Endothelial cell of umbilical vein (primary cell): ENCODE results near the gene SRGAP1. TPM values are rescaled to one million over a fixed set of nuclear protein-coding genes. Genes with fewer than 3 reads are reported as not detected.
"Not testable (repeated sequence)": the region's sequence is repeated elsewhere in the genome, so short reads cannot be mapped to it uniquely, and the experiment has no call there.

Experiments
- BruUV-seq: library from RNA; stranded (reverse); fragments of 400-500 nt; replicated peaks from 2 replicates; lab custom pipeline; 2021; lab: Mats Ljungman, UMichigan
- CTCF ChIA-PET: fragments of 300-600, 350-600 bp; sonication (Branson Sonifier 250); formaldehyde crosslinking; loops from one replicate; lab custom pipeline; 2021; ENCODE audit warnings: antibody characterized with exemption, inconsistent platforms; lab: Charles Lee
- POLR2A ChIA-PET: fragments of 300-600, 350-600 bp; sonication (Branson Sonifier 250); formaldehyde crosslinking; loops from one replicate; lab custom pipeline; 2021; ENCODE audit warnings: antibody characterized with exemption, inconsistent platforms; lab: Charles Lee
- DNase-seq: peaks from one replicate; pipeline ENCODE4 v3.0.0-alpha.2; 2011; ENCODE audit warnings: low read depth, low spot score
- FAIRE-seq: peaks from 2 replicates; lab custom pipeline; 2011; peaks lifted over from hg19 to GRCh38; lab: Jason Lieb, UNC
- H2AFZ ChIP-seq: 2 replicates; pipeline ENCODE4 v1.6.0; 2012; ENCODE audit warnings: low read depth, low read length, control low read depth, inconsistent platforms
- H3K27ac ChIP-seq: 2 replicates; pipeline ENCODE4 v1.5.1; 2011; ENCODE audit warnings: low read depth, mild to moderate bottlenecking, control low read depth, low read length, moderate library complexity; ENCODE audit not compliant: insufficient read depth
- H3K27me3 ChIP-seq, 2 experiments: 2 replicates each; pipeline versions ENCODE4 v1.6.0 to v1.6.1; 2011; ENCODE audit warnings: low read length in 2 of 2, mixed read lengths in 1 of 2; ENCODE audit not compliant: control insufficient read depth in 2 of 2, insufficient read depth in 2 of 2
- H3K36me3 ChIP-seq, 2 experiments: 2 replicates in 1 of 2; 3 replicates in 1 of 2; pipeline ENCODE4 v1.5.1; 2011; ENCODE audit warnings: low read length in 2 of 2, mild to moderate bottlenecking in 1 of 2, moderate library complexity in 1 of 2; ENCODE audit not compliant: control insufficient read depth in 2 of 2, insufficient read depth in 2 of 2; ENCODE audit errors: extremely low read depth in 1 of 2
- H3K4me1 ChIP-seq: 3 replicates; pipeline ENCODE4 v1.5.1; 2011; ENCODE audit warnings: mild to moderate bottlenecking, low read length; ENCODE audit not compliant: control insufficient read depth, insufficient read depth; ENCODE audit errors: extremely low read depth
- H3K4me2 ChIP-seq: 2 replicates; pipeline ENCODE4 v1.6.1; 2011; ENCODE audit warnings: low read length, control low read depth, mixed read lengths; ENCODE audit not compliant: insufficient read depth
- H3K4me3 ChIP-seq, 3 experiments: fragments of 200-600 bp in 1 of 3; sonication (generic), shearing (Covaris generic) in 1 of 3; replicated peaks in 1 of 3; 2 replicates each; pipeline ENCODE4 v1.5.1; 2011 to 2016; ENCODE audit warnings: control low read depth in 3 of 3, low read length in 3 of 3, mild to moderate bottlenecking in 2 of 3, inconsistent platforms in 1 of 3, low read depth in 1 of 3, moderate library complexity in 1 of 3; ENCODE audit not compliant: insufficient read depth in 1 of 3
- H3K79me2 ChIP-seq: 2 replicates; pipeline ENCODE4 v1.6.0; 2012; ENCODE audit warnings: low read length, inconsistent platforms; ENCODE audit not compliant: control insufficient read depth, insufficient read depth
- H3K9ac ChIP-seq: replicated peaks from 2 replicates; pipeline ENCODE3; 2011; ENCODE audit warnings: low read length, control low read depth; ENCODE audit not compliant: insufficient read depth; ENCODE audit errors: extremely low read depth
- H3K9me1 ChIP-seq: replicated peaks from 3 replicates; pipeline ENCODE4 v1.6.0; 2011; ENCODE audit warnings: mild to moderate bottlenecking, low read length; ENCODE audit not compliant: control insufficient read depth, insufficient read depth; ENCODE audit errors: extremely low read depth
- H3K9me3 ChIP-seq: replicated peaks from 2 replicates; pipeline ENCODE4 v1.5.1; 2012; ENCODE audit warnings: low read length, inconsistent platforms; ENCODE audit not compliant: control insufficient read depth, insufficient read depth
- H4K20me1 ChIP-seq: replicated peaks from 2 replicates; pipeline ENCODE3; 2011; ENCODE audit warnings: mild to moderate bottlenecking, low read length; ENCODE audit not compliant: control insufficient read depth, insufficient read depth; ENCODE audit errors: extremely low read depth
- CTCF ChIP-seq, 2 donors: IDR thresholded peaks; 1 replicate in 1 of 2; 2 replicates in 1 of 2; pipeline ENCODE4 v1.5.1; 2011; ENCODE audit warnings: low read length in 2 of 2, mild to moderate bottlenecking in 2 of 2, moderate library complexity in 2 of 2, control low read depth in 1 of 2, inconsistent platforms in 1 of 2, low read depth in 1 of 2; ENCODE audit not compliant: insufficient read depth in 1 of 2; ENCODE audit errors: extremely low read depth in 1 of 2
- POLR2A ChIP-seq: IDR thresholded peaks from 2 replicates; pipeline ENCODE4 v1.6.1; 2012; ENCODE audit warnings: low read depth, mild to moderate bottlenecking, control low read depth, low read length
- dilution Hi-C: fragments of 300-500 bp; cut with MboI; formaldehyde crosslinking; loops from one replicate; pipeline ENCODE4 v1.15.0; 2019; ENCODE audit warnings: low sequenced_read_pairs; ENCODE audit not compliant: extremely low pct_ligation_motif_present
- intact Hi-C: fragments of 100-400 bp; cut with micrococcal nuclease; formaldehyde crosslinking; loops from one replicate; pipeline ENCODE4 v1.10.0; 2022
- polyA plus RNA-seq, 4 experiments: library from polyadenylated mRNA; depleted of rRNA in 3 of 4; stranded (reverse) in 3 of 4; unstranded in 1 of 4; fragments of >200 nt; gene quantifications; 2 replicates each; pipeline versions ENCODE4 v1.2.1 to v1.2.3, GENCODE V29; 2011 to 2012; ENCODE audit warnings: missing spikeins in 1 of 4
- total RNA-seq: library from RNA; stranded (reverse); gene quantifications from 2 replicates; pipeline ENCODE4 v1.2.3, GENCODE V29; 2021

SRGAP1 gene
- total and polyA plus RNA-seq, 2 donors (not counting 3 experiments of a cell fraction or from before 2014, with no cell fraction given) = 4.9 to 16.3 TPM

GRCh38 chr12:64120568-64120967, 276.1 kb downstream of the SRGAP1 start:
- Histone ChIP-seq H4K20me1 (no peaks in the 10 kb centered on the region), H3K27me3 (no peaks in the 10 kb centered on the region), H3K79me2 (no peaks in the 10 kb centered on the region), H3K4me2 (no peak overlapping the region), H3K9me3 (no peaks in the 10 kb centered on the region), H3K4me3 (no peak overlapping the region), H3K27ac (no peak overlapping the region), H3K4me1 (no peaks in the 10 kb centered on the region), H3K36me3 (no peaks in the 10 kb centered on the region), H3K9ac (no peak overlapping the region), H2AFZ (no peak overlapping the region), H3K9me1 (peaks cover 2% of the 10 kb centered on the region)
- FAIRE-seq (no peak), DNase-seq (no peak)
- no TSS peak for BruUV-seq
- ChIA-PET POLR2A (interaction anchor here (0.7 kb wide), 1 partner anchor 281 kb away, joined by 3 read pairs; no protein-coding TSS in a partner anchor), CTCF (interaction anchor here (1.2 to 1.8 kb wide), 3 partner anchors 9 to 277 kb away, joined by 3 to 4 read pairs (median 4); no protein-coding TSS in a partner anchor)
- intact Hi-C loops (no loop called here), dilution Hi-C loops (no loop called here)
- TF ChIP-seq POLR2A (no peak), CTCF (IDR thresholded peaks at IDR 0.05; ENCODE audit: extremely low read depth in 1 of 2, insufficient read depth in 1 of 2, low read depth in 1 of 2, low read length in 2 of 2) (no peak)

GRCh38 chr12:64121086-64121485, 276.6 kb downstream of the SRGAP1 start:
- POLR2A ChIA-PET, H3K9ac ChIP-seq, DNase-seq, dilution Hi-C loops, BruUV-seq, H3K27ac ChIP-seq, FAIRE-seq, H3K79me2 ChIP-seq, H4K20me1 ChIP-seq, H3K9me3 ChIP-seq, H3K27me3 ChIP-seq, H2AFZ ChIP-seq, intact Hi-C loops, H3K4me2 ChIP-seq, H3K4me3 ChIP-seq, H3K9me1 ChIP-seq, H3K4me1 ChIP-seq, H3K36me3 ChIP-seq: not testable (repeated sequence)
- CTCF ChIA-PET = interaction anchor here (1.2 to 1.8 kb wide), 3 partner anchors 9 to 278 kb away, joined by 3 to 4 read pairs (median 4); no protein-coding TSS in a partner anchor
